Cerebellar cortex (tissue), 1 donor: ENCODE results near the gene TMTC2.
A peak's percentile ranks its signal among the peaks of the same experiment; 100 is the strongest.
"Not testable (repeated sequence)": the region's sequence is repeated elsewhere in the genome, so short reads cannot be mapped to it uniquely, and the experiment has no call there.

Experiments used
- DNase-seq: peaks from one replicate; pipeline ENCODE4 v3.0.0-alpha.2; 2015; ENCODE audit warnings: low spot score

The TMTC2 gene

DNA sequence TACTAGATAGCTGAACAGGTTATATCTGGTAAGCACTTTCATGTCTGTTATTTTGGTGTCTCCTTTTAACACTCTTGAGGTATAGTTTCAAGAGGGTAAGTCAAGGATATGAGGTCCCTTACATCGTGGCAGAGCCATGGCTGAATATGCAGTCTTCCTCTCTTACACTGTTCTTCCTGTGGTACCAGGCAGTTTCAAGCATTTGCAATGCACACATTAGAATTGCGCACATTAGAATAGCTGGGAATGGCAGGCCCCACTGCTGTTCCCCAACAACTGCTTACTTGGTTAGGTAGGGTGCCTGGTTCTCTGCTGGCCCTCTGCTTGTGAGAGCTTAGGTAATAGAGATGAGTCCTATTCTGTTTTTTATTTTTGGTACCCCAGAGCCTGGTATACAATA is 41.2 kb downstream of the TMTC2 start:
- no peak for DNase-seq

- DNase-seq, result no peak
Measured at GRCh38 chr12:82728710-82729109, 42.0 kb downstream of the TMTC2 start.

- no peak for DNase-seq
Measured at GRCh38 chr12:82730953-82731459, 44.3 kb downstream of the TMTC2 start.

DNA sequence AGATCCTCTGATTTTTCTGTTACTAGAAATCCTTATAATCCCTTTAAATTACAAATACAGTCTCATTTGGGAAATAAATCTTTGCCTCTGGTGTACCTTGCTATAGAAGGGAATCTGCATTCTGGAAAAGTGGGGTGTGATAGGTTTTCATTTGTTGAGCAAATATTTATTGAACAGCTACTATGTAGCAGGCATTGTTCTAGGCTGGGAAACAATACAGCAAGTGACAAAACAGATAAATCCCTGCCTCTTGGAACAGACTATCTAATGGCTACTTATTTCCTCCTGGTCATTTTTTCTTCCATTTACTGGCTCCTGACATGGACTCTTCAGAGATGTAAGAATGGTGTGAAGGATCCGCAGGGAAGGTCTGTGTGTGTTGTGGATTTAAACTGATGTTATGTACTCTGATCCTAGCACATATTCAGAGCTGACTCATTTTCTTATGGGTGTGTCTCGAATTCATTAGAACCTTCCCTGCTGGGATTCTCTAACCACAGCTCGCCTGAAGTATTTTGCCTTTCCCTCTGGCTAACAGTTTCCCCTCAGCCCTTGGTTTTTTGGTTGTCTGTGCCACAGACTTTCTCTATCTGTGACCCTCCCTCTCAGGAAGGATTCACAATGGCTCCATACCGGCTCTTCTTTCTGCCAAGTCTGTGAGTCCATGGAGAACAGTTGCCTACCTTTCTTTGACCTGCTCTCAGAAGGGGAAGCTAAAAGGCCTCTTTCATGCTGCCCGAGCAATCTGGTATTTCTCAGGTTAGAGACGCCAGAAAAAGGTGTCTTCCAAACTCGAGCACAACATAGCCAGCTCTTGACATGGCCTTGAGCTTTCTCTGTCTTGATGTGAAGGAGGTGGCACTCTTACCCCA is 53.7 kb downstream of the TMTC2 start:
- DNase-seq, result no peak

DNA sequence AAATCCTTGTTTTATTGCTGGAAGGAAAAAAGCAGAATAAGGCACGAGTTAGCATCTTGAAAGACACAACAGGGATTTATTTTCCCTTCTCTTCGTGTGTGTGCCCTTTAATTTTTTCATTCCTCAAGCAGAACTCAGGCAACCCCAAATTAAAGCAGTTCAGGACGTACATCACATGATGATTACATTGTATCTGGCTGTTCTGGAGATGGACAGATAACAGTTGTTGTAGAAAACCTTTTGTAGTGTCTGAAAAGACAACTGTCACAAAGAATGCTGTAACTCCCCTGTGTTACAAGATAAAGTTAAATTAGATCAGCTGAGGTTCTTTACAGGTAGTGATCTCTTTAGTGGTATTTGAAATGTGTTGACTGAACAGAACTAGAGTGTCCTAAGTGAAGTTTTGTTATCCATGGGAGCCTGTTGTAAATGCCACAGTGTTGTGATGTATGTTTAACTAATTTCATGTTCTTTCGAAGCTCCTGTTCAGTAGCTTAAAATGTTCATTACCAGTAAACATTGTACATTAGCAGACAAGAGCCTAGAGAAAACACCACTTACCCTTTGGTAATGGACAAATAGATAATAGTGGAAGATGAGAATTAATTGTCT is 58.5 kb downstream of the TMTC2 start:
- DNase-seq, result no peak

DNA sequence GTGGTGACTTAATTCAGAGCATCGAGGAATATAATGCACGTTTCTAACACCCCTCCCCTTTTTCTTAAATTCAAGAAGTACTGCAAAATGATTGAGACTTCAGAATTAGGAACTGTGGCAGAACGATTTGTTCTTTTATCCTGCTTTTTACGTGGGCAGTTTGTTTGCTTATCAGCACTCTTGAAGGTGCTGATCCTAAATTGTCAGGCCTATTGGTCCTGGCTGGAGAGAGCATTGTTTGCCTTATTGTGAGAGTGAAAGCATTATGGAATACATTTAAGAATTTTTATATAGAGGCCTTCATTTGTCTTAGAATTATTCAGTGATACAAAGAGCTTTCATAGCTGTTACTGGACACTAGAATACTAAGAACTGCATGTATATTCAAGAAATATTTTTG is 59.1 kb downstream of the TMTC2 start:
- DNase-seq, result no peak

DNA sequence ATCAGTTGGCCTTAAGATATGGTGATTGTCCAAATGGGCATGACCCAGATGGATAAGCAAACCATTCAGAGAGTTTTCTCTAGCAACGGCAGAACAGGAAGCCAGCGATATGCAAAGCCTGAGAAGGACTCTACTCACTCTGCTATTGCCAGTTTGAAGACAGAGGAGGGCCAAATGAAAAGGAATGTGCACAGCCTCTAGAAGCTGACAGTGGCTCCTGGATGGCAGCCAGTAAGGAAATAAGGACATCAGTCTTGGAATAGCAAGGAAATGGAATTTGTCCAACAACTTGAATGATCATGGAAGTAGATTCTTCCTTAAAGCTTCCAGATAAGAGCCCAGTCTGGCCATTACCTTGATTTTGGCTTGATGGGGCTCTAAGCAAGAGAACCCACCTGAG is 60.0 kb downstream of the TMTC2 start:
- peak; percentile 33 for DNase-seq

- no peak for DNase-seq
Measured at GRCh38 chr12:82749015-82749414, 62.3 kb downstream of the TMTC2 start.

GRCh38 chr12:82754856-82755255 is 68.2 kb downstream of the TMTC2 start:
- peak; percentile 16 for DNase-seq

GRCh38 chr12:82756303-82756702 is 69.6 kb downstream of the TMTC2 start:
- peak; percentile 96 for DNase-seq

DNA sequence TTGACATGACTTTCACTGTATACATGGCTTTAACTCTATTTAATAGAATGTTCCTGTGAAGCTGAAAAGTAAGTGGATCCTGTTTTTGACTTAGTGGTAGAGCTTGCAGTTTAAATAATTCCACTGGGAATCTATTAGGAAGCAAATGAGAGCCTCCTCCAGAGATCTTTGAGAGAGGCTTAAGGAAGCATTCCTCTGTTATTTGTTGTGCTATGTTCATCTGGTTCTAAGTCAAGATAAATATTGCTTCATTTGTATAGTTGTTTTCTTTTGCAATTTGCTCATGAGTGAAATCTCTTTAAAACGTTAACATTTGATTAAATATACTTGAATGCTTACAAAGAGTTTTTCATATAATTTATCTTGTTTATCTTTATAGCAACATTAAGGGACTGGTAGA is 70.4 kb downstream of the TMTC2 start:
- DNase-seq, result no peak

DNA sequence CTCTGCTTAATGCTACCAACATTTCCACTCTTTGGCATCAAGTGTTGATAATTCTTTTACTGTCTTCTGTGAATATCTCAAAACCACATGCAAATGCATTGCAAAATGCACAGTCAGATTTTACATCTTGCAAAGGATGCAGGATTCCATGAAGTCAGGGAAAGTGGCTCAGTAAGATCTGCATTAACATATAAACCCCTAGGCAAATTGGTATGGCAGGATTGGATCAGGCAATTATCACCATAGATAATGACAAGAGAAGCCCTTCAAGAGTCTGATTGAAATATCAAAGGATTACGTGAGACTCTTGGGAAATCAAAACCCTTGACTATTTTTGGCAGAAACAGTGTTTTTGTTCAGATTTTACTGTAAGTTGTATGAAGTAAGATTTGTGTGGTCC is 71.0 kb downstream of the TMTC2 start:
- DNase-seq, result no peak

GRCh38 chr12:82758749-82759330 is 72.1 kb downstream of the TMTC2 start:
- DNase-seq, result peak; percentile 24

DNA sequence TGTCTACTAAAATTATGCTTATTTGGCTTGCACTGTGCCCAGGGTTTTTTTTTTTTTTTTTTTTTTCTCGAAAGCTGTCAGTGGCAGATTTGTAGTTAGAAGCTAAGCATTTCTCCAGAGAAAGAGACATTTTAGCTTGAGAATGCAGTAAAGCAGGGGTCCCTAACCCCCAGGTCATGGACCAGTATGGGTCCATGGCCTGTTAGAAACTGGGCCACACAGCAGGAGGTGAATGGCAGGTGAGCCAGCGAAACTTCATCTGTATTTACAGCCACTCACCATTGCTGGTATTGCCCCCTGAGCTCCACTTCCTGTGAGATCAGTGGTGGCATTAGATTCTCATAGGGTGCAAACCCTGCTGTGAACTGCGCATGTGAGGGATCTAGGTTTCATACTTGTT is 73.7 kb downstream of the TMTC2 start:
- DNase-seq, result no peak

DNA sequence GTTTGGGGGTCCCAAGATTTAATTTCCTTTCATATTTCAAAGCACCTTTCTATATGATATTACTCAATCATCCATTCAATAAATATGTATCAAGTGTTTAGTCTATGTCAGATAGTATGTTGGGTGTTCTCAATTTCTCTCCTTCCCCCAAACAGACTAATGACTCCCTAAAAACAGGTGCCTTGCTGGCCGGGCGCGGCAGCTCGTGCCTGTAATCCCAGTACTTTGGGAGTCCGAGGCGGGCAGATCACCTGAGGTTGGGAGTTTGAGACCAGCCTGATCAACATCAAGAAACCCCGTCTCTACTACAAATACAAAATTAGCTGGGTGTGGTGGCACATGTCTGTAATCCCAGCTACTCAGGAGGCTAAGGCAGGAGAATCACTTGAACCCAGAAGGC is 78.5 kb downstream of the TMTC2 start:
- DNase-seq, result not testable (repeated sequence)

DNA sequence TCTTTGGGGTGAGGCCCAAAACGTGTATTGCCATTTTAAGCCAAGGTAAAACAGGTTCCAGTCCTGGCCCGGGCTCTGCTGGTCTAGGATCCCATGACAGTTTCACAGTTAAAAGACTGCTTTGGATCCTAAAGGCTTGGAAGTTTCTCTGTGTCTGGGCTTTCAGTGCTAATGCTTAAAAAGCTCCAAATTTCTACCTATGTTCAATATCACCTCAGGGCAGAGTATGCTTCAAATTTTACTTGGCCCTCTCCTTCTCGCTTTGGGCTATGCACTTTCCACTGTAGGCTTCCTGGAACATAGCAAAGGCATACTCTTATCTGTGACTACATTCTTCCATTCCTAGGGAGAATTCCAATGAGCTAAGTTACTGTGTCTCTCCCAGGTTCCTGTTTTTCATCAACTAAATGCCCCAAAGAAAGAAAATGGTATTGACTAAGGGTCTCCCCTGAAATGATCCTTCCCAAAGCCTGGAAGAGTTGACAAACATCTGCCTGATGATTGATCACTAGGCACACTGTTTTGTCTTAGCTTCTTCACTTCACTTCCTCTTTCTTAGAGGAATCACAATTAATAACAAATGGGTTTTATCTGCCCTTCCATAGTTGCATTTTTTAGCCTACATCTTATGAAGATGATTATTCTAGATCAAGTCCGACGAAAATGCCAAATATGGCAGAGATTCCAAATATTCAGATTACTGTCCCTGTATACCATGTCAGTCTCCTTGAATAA is 79.4 kb downstream of the TMTC2 start:
- no peak for DNase-seq

DNA sequence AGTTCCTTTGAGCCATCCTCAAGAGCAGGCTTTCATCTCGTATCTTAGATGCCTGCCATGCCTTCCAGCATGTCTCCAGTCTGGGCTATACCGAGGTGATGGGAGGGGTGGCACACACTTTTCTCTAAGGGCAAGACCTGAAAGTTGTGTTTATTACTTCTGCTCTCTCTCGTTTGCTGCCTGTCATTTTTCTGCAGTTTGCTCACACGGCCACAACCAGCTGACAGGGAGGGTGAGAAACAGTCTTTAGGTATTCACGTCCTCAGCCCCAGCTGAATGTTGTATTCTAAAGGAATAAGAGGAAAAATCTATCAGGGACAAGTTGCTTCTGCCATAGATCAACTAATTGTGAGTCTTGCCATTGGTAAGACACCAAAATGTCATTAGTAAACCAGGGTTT is 88.0 kb downstream of the TMTC2 start:
- DNase-seq, result no peak

DNA sequence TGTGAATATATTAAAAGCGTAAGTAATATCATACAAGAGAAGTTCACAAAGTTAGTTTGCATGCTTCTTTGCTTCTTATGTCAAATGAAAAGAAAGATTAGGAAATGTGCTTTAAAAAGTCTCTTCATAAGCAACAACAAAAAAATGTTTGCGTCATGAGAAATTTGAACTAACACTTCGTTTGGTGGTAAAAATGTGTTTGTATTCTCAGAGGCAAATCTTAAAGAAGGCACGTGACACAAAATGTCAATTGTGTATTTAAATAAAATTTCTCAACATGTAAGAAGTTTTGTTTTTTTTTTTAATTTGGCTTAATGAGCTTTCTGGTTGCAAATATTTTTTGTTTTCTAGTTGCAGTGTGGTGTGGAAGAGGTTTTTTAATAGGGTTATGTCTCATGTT is 93.8 kb downstream of the TMTC2 start:
- no peak for DNase-seq

DNA sequence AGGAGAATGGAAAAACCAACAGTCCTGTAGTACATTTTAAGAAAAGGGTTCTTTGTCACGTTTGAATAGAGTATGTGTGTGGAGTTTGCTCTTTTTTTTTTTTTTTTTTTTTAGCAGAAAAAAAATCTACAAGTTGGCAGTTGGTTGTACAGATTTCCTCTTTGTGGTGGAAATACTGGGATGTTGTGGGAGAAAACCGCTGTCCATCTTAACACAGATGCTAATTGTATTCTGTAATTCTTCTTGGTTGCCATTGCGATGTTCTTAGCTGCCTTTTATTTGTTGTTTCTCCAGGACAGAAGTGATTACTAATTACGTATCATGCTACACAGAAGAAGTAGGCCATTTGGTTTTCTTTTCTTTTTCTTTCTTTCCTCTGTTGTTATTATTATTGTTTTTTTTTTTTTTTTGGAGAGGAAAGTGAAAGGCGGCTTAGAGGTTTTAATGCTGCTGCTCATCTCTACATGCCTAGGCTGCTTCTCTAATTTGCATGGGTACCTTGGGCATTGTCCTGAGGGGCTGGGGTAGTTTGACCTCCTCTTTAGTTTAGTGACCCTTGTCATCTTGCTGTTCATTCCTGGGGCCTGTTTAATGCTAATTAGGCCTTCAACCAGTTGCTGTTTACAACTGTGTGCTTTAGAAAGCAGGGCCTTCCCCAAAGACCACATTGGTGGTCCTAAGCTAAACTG is 94.7 kb downstream of the TMTC2 start:
- DNase-seq, result no peak

DNA sequence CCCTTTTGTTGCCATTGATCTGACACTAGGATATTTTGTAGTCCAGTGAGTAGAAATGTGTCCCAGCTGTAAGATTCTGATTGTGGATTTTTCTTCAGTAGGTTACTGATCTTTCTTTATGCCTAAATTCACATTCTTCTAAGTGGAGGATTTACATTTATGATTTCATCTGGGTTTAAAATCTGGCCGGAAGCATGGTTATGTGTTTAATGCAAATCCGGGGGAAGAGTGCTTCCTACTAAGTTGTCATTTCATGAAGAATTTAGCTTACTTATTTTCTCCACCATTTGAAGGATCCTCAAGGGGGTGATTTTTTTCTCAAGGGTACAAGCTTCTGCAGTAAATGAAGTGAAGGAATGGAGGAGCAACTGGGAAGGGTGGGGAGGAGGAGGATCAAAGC is 96.7 kb downstream of the TMTC2 start:
- DNase-seq, result no peak

- no peak for DNase-seq
Measured at GRCh38 chr12:82787016-82787415, 100.3 kb downstream of the TMTC2 start.

- no peak for DNase-seq
Measured at GRCh38 chr12:82788594-82788993, 101.9 kb downstream of the TMTC2 start.
